Activated CD8-positive, alpha-beta T cell treated with anti-CD3 and anti-CD28 coated beads for 36 hours (primary cell): ENCODE results near the gene RIMBP2. TPM values are rescaled to one million over a fixed set of nuclear protein-coding genes. Genes with fewer than 3 reads are reported as not detected.
"Not testable (repeated sequence)": the region's sequence is repeated elsewhere in the genome, so short reads cannot be mapped to it uniquely, and the experiment has no call there.

Experiments
- ATAC-seq: fragments of 200-7000 bp; cut with Tn5 transposase; one replicate; pipeline ENCODE4 v1.10.0; 2021; ENCODE audit warnings: mild to moderate bottlenecking, moderate library complexity
- CTCF ChIA-PET: fragments of 350-600 bp; sonication (Branson Sonifier 250); formaldehyde crosslinking; loops from one replicate; lab custom pipeline; 2021; ENCODE audit warnings: antibody characterized with exemption; lab: Charles Lee
- POLR2A ChIA-PET: fragments of 350-600 bp; sonication (Branson Sonifier 250); formaldehyde crosslinking; loops from one replicate; lab custom pipeline; 2021; ENCODE audit warnings: antibody characterized with exemption; lab: Charles Lee
- DNase-seq: peaks from one replicate; pipeline ENCODE4 v3.0.0-alpha.2; 2020
- H3K27ac Mint-ChIP-seq: one replicate; pipeline ENCODE4 v1.8.0; 2021; ENCODE audit warnings: mild to moderate bottlenecking, mixed read lengths
- H3K27me3 Mint-ChIP-seq: one replicate; pipeline ENCODE4 v1.8.0; 2021; ENCODE audit warnings: mixed read lengths
- H3K36me3 Mint-ChIP-seq: one replicate; pipeline ENCODE4 v1.8.0; 2021; ENCODE audit warnings: low read depth, mixed read lengths
- H3K4me1 Mint-ChIP-seq: one replicate; pipeline ENCODE4 v1.8.0; 2021; ENCODE audit warnings: low read depth, mixed read lengths
- H3K4me3 Mint-ChIP-seq: one replicate; pipeline ENCODE4 v1.8.0; 2021; ENCODE audit warnings: mild to moderate bottlenecking, moderate library complexity, mixed read lengths
- H3K9me3 Mint-ChIP-seq: one replicate; pipeline ENCODE4 v1.8.0; 2021; ENCODE audit warnings: mixed read lengths
- CTCF ChIP-seq: fragments of 200-600 bp; IDR thresholded peaks from one replicate; pipeline ENCODE4 v1.8.0; 2022; ENCODE audit warnings: antibody characterized with exemption, mild to moderate bottlenecking
- intact Hi-C: fragments of 100-400 bp; cut with micrococcal nuclease; formaldehyde crosslinking; loops from one replicate; pipeline ENCODE4 v1.10.0; 2022
- total RNA-seq, 2 experiments: library from RNA; stranded (reverse); gene quantifications; one replicate each; pipeline ENCODE4 v1.2.3, GENCODE V29; 2021

RIMBP2 gene
- total RNA-seq, 2 experiments from 2014 or later: not detected

GRCh38 chr12:130689408-130690405 lies 26.4 kb downstream of the RIMBP2 start:
- ChIA-PET POLR2A (no interaction called here), CTCF (no interaction called here)
- no peak for ATAC-seq
- Mint-ChIP-seq H3K4me3 (no peak overlapping the region), H3K36me3 (no peaks in the 10 kb centered on the region), H3K27ac (no peak overlapping the region), H3K9me3 (no peaks in the 10 kb centered on the region), H3K4me1 (no peaks in the 10 kb centered on the region), H3K27me3 (peaks cover 13% of the 10 kb centered on the region)
- TF ChIP-seq CTCF: no peak
- no peak for DNase-seq
- intact Hi-C loops: no loop called here

GRCh38 chr12:130688999-130689398 lies 27.1 kb downstream of the RIMBP2 start:
- H3K27ac Mint-ChIP-seq, POLR2A ChIA-PET, H3K4me3 Mint-ChIP-seq, intact Hi-C loops, H3K36me3 Mint-ChIP-seq, H3K27me3 Mint-ChIP-seq, H3K4me1 Mint-ChIP-seq, ATAC-seq, H3K9me3 Mint-ChIP-seq, DNase-seq: not testable (repeated sequence)
- CTCF ChIA-PET: interaction anchor here (1.3 kb wide), 1 partner anchor 37 kb away, joined by 3 read pairs; no protein-coding TSS in a partner anchor

- H3K36me3 Mint-ChIP-seq: no peaks in the 10 kb centered on the region
- ATAC-seq: no peak
- H3K9me3 Mint-ChIP-seq: no peaks in the 10 kb centered on the region
- TF ChIP-seq CTCF: no peak
- peaks cover 9% of the 10 kb centered on the region for H3K27me3 Mint-ChIP-seq
- H3K4me3 Mint-ChIP-seq: no peak overlapping the region
- intact Hi-C loops: no loop called here
- ChIA-PET POLR2A (no interaction called here), CTCF (interaction anchor here (1.3 kb wide), 2 partner anchors 38 to 60 kb away, joined by 3 read pairs; no protein-coding TSS in a partner anchor)
- DNase-seq: no peak
- no peak overlapping the region for H3K27ac Mint-ChIP-seq
- no peaks in the 10 kb centered on the region for H3K4me1 Mint-ChIP-seq
These were observed 28.0 kb downstream of the RIMBP2 start for GRCh38 chr12:130687796-130688778.

- H3K27ac Mint-ChIP-seq: no peak overlapping the region
- peaks cover 7% of the 10 kb centered on the region for H3K27me3 Mint-ChIP-seq
- H3K36me3 Mint-ChIP-seq: no peaks in the 10 kb centered on the region
- intact Hi-C loops: no loop called here
- ATAC-seq (no peak), DNase-seq (no peak)
- no peaks in the 10 kb centered on the region for H3K9me3 Mint-ChIP-seq
- POLR2A ChIA-PET: interaction anchor here (0.6 kb wide), 1 partner anchor 509 kb away, joined by 5 read pairs; no protein-coding TSS in a partner anchor
- CTCF ChIA-PET: interaction anchor here (1.3 kb wide), 1 partner anchor 61 kb away, joined by 3 read pairs; no protein-coding TSS in a partner anchor
- no peak for TF ChIP-seq CTCF
- H3K4me3 Mint-ChIP-seq: no peak overlapping the region
- no peaks in the 10 kb centered on the region for H3K4me1 Mint-ChIP-seq
These were observed 28.9 kb downstream of the RIMBP2 start for GRCh38 chr12:130687190-130687589.

- no peak overlapping the region for H3K4me3 Mint-ChIP-seq
- no peaks in the 10 kb centered on the region for H3K9me3 Mint-ChIP-seq
- ChIA-PET POLR2A (no interaction called here), CTCF (no interaction called here)
- no peak overlapping the region for H3K27ac Mint-ChIP-seq
- TF ChIP-seq CTCF: no peak
- intact Hi-C loops: no loop called here
- H3K27me3 Mint-ChIP-seq: peaks cover 7% of the 10 kb centered on the region
- no peak for ATAC-seq
- DNase-seq: no peak
- H3K36me3 Mint-ChIP-seq: no peaks in the 10 kb centered on the region
- no peaks in the 10 kb centered on the region for H3K4me1 Mint-ChIP-seq
These were observed 29.5 kb downstream of the RIMBP2 start for GRCh38 chr12:130686511-130686991.
